CD4-positive, alpha-beta memory T cell (primary cell): ENCODE results near the gene GFOD1. TPM values are rescaled to one million over a fixed set of nuclear protein-coding genes. Genes with fewer than 3 reads are reported as not detected.
"Not testable (repeated sequence)": the region's sequence is repeated elsewhere in the genome, so short reads cannot be mapped to it uniquely, and the experiment has no call there.

Experiments used
- CTCF ChIA-PET: fragments of 350-600 bp; sonication (Branson Sonifier 250); formaldehyde crosslinking; loops from one replicate; lab custom pipeline; 2021; ENCODE audit warnings: inconsistent platforms; ENCODE audit not compliant: partially characterized antibody; lab: Charles Lee
- POLR2A ChIA-PET: fragments of 350-600 bp; sonication (Branson Sonifier 250); formaldehyde crosslinking; loops from one replicate; lab custom pipeline; 2021; ENCODE audit not compliant: partially characterized antibody; lab: Charles Lee
- DNase-seq, 5 donors: peaks; one replicate each; pipeline versions ENCODE4 v3.0.0 to v3.0.0-alpha.2; 2020 to 2022; ENCODE audit warnings: mixed read lengths in 1 of 5
- H3K27ac ChIP-seq: one replicate; pipeline ENCODE4 v1.7.0; 2013; ENCODE audit warnings: low read depth, low read length
- H3K27me3 ChIP-seq: 2 replicates; pipeline ENCODE4 v1.7.0; 2013; ENCODE audit warnings: mild to moderate bottlenecking, low read length, moderate library complexity; ENCODE audit not compliant: insufficient read depth
- H3K36me3 ChIP-seq: 2 replicates; pipeline ENCODE4 v1.7.0; 2013; ENCODE audit warnings: mild to moderate bottlenecking, low read length, moderate library complexity; ENCODE audit not compliant: insufficient read depth
- H3K4me1 ChIP-seq: 2 replicates; pipeline ENCODE4 v1.7.0; 2013; ENCODE audit warnings: mild to moderate bottlenecking, low read length, moderate library complexity; ENCODE audit not compliant: insufficient read depth
- H3K4me3 ChIP-seq, 2 donors: one replicate each; pipeline ENCODE4 v1.7.0; 2013; ENCODE audit warnings: low read length in 2 of 2, mild to moderate bottlenecking in 1 of 2
- H3K9me3 ChIP-seq, 2 donors: one replicate each; pipeline ENCODE4 v1.7.0; 2013; ENCODE audit warnings: low read length in 2 of 2, control low read depth in 1 of 2; ENCODE audit not compliant: control insufficient read depth in 1 of 2
- H3K27ac Mint-ChIP-seq, 7 donors: one replicate each; pipeline ENCODE4 v1.8.0; 2020 to 2021; ENCODE audit warnings: mixed read lengths in 7 of 7, mild to moderate bottlenecking in 6 of 7, inconsistent platforms in 3 of 7, moderate library complexity in 3 of 7
- H3K27me3 Mint-ChIP-seq, 2 donors: one replicate each; pipeline ENCODE4 v1.8.0; 2020 to 2021; ENCODE audit warnings: mixed read lengths in 2 of 2
- H3K36me3 Mint-ChIP-seq, 2 donors: one replicate each; pipeline ENCODE4 v1.8.0; 2020 to 2021; ENCODE audit warnings: mixed read lengths in 2 of 2, inconsistent platforms in 1 of 2, mild to moderate bottlenecking in 1 of 2
- H3K4me1 Mint-ChIP-seq, 4 donors: one replicate each; pipeline ENCODE4 v1.8.0; 2020 to 2021; ENCODE audit warnings: mixed read lengths in 4 of 4, mild to moderate bottlenecking in 1 of 4
- H3K4me3 Mint-ChIP-seq, 8 donors: one replicate each; pipeline ENCODE4 v1.8.0; 2020 to 2021; ENCODE audit warnings: mixed read lengths in 8 of 8, mild to moderate bottlenecking in 7 of 8, moderate library complexity in 6 of 8, inconsistent platforms in 3 of 8
- H3K9me3 Mint-ChIP-seq, 8 donors: one replicate each; pipeline ENCODE4 v1.8.0; 2020 to 2021; ENCODE audit warnings: mixed read lengths in 8 of 8, mild to moderate bottlenecking in 5 of 8, inconsistent platforms in 3 of 8, moderate library complexity in 1 of 8
- intact Hi-C: fragments of 100-400 bp; cut with micrococcal nuclease; formaldehyde crosslinking; loops from one replicate; pipeline ENCODE4 v1.15.1; 2023
- polyA plus RNA-seq, 2 donors: library from polyadenylated mRNA; unstranded; fragments of 300-500 nt; fragmentation: Illumina TruSeq; gene quantifications; one replicate each; pipeline ENCODE4 v1.2.3, GENCODE V29; 2021
- total RNA-seq, 2 experiments: library from RNA; stranded (reverse); gene quantifications; one replicate each; pipeline ENCODE4 v1.2.3, GENCODE V29; 2021

Gene GFOD1
- total and polyA plus RNA-seq, 4 experiments from 2014 or later: 0.95 to 1.1 (median 0.97) TPM; not detected in 1

DNA sequence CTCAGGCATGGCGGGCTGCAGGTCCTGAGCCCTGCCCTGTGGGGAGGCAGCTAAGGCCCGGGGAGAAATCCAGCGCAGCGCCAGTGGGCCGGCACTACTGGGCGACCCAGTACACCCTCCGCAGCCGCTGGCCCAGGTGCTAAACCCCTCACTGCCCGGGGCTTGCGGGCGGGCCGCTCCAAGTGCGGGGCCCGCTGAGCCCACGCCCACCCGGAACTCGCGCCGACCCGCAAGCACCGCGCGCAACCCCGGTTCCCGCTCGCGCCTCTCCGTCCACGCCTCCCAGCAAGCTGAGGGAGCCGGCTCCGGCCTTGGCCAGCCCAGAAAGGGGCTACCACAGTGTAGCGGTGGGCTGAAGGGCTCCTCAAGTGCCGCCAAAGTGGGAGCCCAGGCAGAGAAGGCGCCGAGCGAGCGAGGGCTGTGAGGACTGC lies 23.8 kb upstream of the GFOD1 start:
- H3K4me1 ChIP-seq, H3K27me3 Mint-ChIP-seq, H3K4me3 ChIP-seq, H3K36me3 Mint-ChIP-seq, H3K4me3 Mint-ChIP-seq, H3K4me1 Mint-ChIP-seq, DNase-seq, H3K9me3 Mint-ChIP-seq, intact Hi-C loops, H3K27ac ChIP-seq, H3K36me3 ChIP-seq, H3K9me3 ChIP-seq, POLR2A ChIA-PET, H3K27ac Mint-ChIP-seq, H3K27me3 ChIP-seq: not testable (repeated sequence)
- CTCF ChIA-PET: interaction anchor here (1.0 kb wide), 2 partner anchors 104 to 556 kb away, joined by 3 read pairs; partner anchors contain the start of gene NOL7

DNA sequence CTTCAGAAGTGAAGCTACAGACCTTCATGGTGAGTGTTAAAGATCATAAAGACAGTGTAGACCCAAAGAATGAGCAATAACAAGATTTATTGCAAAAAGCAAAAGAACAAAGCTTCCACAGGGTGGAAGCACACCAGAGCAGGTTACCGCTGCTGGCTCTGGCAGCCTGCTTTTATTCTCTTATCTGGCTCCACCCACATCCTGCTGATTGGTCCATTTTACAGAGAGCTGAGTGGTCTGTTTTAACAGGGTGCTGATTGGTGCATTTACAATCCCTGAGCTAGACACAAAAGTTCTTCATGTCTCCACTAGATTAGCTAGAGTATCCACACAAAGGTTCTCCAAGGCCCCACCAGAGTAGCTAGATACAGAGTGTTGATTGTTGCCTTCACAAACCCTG lies 23.0 kb upstream of the GFOD1 start:
- H3K27ac ChIP-seq, H3K27me3 Mint-ChIP-seq, intact Hi-C loops, POLR2A ChIA-PET, CTCF ChIA-PET, H3K36me3 ChIP-seq, H3K27me3 ChIP-seq, H3K36me3 Mint-ChIP-seq, H3K4me3 Mint-ChIP-seq, H3K4me1 Mint-ChIP-seq, H3K9me3 Mint-ChIP-seq, H3K9me3 ChIP-seq, H3K4me1 ChIP-seq, DNase-seq, H3K4me3 ChIP-seq, H3K27ac Mint-ChIP-seq: not testable (repeated sequence)

DNA sequence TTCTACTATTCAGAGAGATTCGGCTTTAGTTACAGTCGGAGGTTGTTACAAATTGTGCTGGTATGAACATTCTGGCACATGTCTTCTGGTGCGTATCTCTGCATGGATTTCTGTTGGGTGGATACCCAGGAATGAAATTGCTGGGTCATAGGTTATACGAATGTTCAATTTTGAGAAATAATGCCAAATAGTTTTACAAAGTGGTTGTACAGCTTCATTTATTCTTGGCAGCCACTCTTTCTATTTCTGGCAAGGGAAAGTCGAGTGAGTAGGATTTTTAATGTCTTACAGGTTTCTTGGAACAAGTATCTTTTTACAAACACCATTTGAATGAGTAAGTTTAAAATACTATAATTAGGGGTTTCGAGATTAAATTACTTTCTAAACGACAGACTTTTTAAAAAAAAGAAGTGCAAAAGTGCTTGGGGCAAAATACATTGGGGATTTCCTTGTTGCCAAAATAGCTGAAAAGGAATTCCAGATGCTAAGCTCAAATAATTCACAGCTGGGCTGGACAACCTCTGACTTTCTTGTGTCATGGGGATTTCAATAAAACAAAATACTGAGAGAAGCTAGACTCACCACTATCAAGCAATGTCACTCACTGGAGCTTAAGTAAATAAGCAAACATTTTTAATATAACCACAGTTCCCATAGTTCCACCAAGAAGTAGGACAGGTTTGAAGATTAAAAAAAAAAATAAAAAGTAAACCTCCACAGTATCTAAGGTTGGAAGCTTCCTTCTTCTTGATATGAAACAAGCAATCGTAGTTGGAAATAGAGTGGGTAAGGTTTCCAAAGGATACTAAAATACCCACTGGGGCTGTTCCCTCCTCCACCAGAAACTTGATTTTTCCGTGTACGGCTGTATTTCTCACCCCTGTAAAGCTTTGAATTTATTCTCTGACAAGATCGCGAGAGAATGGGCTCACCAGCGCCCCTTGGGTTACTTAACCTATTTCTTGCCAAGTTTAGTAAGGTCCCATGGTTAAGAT lies 21.6 kb upstream of the GFOD1 start:
- H3K9me3 Mint-ChIP-seq: no peaks in the 10 kb centered on the region
- Histone ChIP-seq H3K4me3 (no peak overlapping the region), H3K36me3 (no peaks in the 10 kb centered on the region), H3K4me1 (no peaks in the 10 kb centered on the region), H3K27me3 (no peaks in the 10 kb centered on the region), H3K27ac (no peak overlapping the region), H3K9me3 (no peaks in the 10 kb centered on the region)
- no peaks in the 10 kb centered on the region for H3K36me3 Mint-ChIP-seq
- intact Hi-C loops: no loop called here
- H3K4me1 Mint-ChIP-seq: no peaks in the 10 kb centered on the region
- H3K27me3 Mint-ChIP-seq: peaks cover 4% of the 10 kb centered on the region in 2 donors
- POLR2A ChIA-PET: no interaction called here
- CTCF ChIA-PET: no interaction called here
- DNase-seq: no peak
- no peak overlapping the region for H3K4me3 Mint-ChIP-seq
- no peak overlapping the region for H3K27ac Mint-ChIP-seq

DNA sequence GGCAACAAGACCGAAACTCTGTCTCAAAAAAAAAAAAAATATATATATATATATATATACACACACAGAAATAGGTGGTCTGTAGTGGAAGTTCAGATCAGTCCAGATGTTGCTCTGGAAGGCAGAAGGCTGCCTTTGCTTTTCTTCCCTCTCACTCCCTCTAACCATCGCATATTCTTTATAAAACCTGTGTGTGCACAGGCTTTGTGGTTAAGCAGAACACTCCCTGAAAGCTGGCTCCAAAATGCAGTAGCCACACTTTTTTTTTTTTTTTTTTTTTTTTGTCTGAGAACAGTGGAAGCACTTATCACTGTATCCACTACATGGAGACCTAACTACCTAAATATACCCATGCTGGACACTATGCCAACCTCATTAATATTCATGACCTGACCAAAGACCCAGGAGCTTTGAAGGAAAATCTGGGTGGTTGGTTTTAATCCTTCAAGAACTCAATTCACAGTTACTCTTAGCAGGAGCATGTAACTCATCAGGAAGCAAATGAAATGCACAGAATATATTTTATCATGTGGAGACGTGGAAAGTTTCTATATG lies 20.0 kb upstream of the GFOD1 start:
- Mint-ChIP-seq H3K27me3 (peaks cover 4% of the 10 kb centered on the region in 2 donors), H3K27ac (no peak overlapping the region), H3K36me3 (no peaks in the 10 kb centered on the region), H3K4me3 (no peak overlapping the region), H3K9me3 (no peaks in the 10 kb centered on the region), H3K4me1 (no peaks in the 10 kb centered on the region)
- no peaks in the 10 kb centered on the region for H3K27me3 ChIP-seq
- DNase-seq: no peak
- CTCF ChIA-PET: no interaction called here
- no peaks in the 10 kb centered on the region for H3K4me1 ChIP-seq
- H3K36me3 ChIP-seq: no peaks in the 10 kb centered on the region
- POLR2A ChIA-PET: no interaction called here
- H3K27ac ChIP-seq: no peak overlapping the region
- no peak overlapping the region for H3K4me3 ChIP-seq
- intact Hi-C loops: no loop called here
- H3K9me3 ChIP-seq: no peaks in the 10 kb centered on the region

DNA sequence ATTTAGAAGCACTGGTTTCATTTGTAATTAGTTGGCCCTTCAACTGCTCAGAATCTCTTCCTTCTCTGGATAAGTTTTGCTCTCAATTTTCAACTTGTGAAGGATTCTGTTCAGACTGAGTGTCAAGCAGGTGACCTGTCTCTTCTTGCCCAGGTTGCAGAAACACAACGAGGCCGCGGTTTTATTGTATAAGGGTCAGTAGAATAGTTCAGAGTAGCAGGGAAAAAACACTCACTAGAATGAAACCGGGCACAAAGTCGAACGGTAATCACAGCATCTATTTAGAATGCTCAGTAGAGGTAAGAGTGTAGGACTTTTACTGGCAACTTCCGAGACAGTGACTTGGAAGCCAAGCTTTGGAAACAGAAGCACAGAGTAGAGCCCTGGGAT lies 17.9 kb upstream of the GFOD1 start:
- no peaks in the 10 kb centered on the region for H3K36me3 Mint-ChIP-seq
- Histone ChIP-seq H3K27me3 (no peaks in the 10 kb centered on the region), H3K4me3 (no peak overlapping the region), H3K27ac (no peak overlapping the region), H3K4me1 (no peaks in the 10 kb centered on the region), H3K36me3 (no peaks in the 10 kb centered on the region), H3K9me3 (no peaks in the 10 kb centered on the region)
- CTCF ChIA-PET: no interaction called here
- no peaks in the 10 kb centered on the region for H3K4me1 Mint-ChIP-seq
- POLR2A ChIA-PET: no interaction called here
- no peak for DNase-seq
- intact Hi-C loops: no loop called here
- peaks cover 4% of the 10 kb centered on the region in 2 donors for H3K27me3 Mint-ChIP-seq
- no peaks in the 10 kb centered on the region for H3K9me3 Mint-ChIP-seq
- no peak overlapping the region for H3K4me3 Mint-ChIP-seq
- H3K27ac Mint-ChIP-seq: no peak overlapping the region

DNA sequence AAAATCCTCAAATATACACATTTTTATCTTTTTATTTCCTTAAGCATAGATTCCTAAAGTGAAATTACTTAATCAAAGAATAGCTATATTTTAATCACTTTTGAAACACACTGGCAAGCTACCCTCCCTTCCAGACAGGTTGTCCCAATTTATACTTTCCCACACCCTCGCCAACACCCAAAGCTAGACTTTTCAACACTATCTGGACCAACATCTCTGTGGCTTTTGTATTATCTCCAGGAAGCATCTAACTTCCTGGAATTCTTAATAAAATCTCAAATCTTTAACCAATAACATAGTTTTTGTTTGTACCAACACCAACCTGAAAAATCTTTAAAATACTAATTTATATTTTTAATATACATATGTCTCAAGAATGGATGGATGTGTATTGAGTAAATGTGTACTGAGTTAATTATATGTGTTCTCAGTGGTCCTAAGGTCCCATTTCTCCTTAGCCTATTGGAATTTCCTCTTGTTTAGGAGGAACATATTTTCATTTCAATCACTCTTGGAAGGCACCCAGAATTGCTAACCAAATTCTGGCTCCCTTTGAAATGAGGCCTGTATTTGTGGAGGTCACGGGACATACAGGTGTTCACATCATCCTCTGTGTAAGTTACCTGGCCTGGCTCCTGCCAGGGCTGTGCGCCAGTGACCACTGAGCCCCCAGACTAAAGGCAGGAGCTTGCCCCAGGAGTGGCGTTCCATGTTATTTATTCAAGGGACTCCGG lies 17.4 kb upstream of the GFOD1 start:
- Mint-ChIP-seq H3K27ac (no peak overlapping the region), H3K27me3 (peaks cover 4% of the 10 kb centered on the region in 2 donors), H3K4me3 (no peak overlapping the region), H3K4me1 (no peaks in the 10 kb centered on the region), H3K36me3 (no peaks in the 10 kb centered on the region), H3K9me3 (no peaks in the 10 kb centered on the region)
- POLR2A ChIA-PET: interaction anchor here (0.5 kb wide), 1 partner anchor 1984 kb away, joined by 3 read pairs; no protein-coding TSS in a partner anchor
- Histone ChIP-seq H3K4me1 (no peaks in the 10 kb centered on the region), H3K9me3 (no peaks in the 10 kb centered on the region), H3K27me3 (no peaks in the 10 kb centered on the region), H3K27ac (no peak overlapping the region), H3K36me3 (no peaks in the 10 kb centered on the region), H3K4me3 (no peak overlapping the region)
- CTCF ChIA-PET: no interaction called here
- no peak for DNase-seq
- intact Hi-C loops: no loop called here

DNA sequence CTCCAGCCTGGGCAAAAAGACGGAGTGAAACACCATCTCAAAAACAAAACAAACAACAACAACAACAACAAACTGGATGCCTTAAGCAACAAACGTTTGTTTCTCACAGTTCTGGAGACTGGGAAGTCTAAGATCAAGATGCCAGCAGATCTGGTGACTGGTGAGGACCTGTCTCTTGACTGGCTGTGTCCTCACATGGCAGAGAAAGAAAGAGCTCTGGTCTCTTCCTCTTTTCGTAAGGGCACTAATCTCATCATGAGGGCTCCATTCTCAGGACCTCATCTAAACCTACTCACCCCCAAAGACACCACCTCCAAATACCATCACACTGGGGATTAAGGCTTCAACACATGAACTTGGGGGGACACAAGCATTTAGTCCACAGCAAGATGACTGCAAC lies 13.5 kb upstream of the GFOD1 start:
- intact Hi-C loops: no loop called here
- Histone ChIP-seq H3K4me1 (no peaks in the 10 kb centered on the region), H3K27ac (no peak overlapping the region), H3K27me3 (no peaks in the 10 kb centered on the region), H3K4me3 (no peak overlapping the region), H3K9me3 (no peaks in the 10 kb centered on the region), H3K36me3 (no peaks in the 10 kb centered on the region)
- Mint-ChIP-seq H3K4me1 (no peaks in the 10 kb centered on the region), H3K27me3 (no peaks in the 10 kb centered on the region), H3K9me3 (peaks cover 0 to under 1% (median 0%) of the 10 kb centered on the region in 8 donors), H3K27ac (no peak overlapping the region), H3K36me3 (no peaks in the 10 kb centered on the region), H3K4me3 (no peak overlapping the region)
- ChIA-PET POLR2A (no interaction called here), CTCF (no interaction called here)
- no peak for DNase-seq
